Stromal cell of bone marrow (primary cell): ENCODE measurements around the gene CTNNA3.

Experiments
- DNase-seq: peaks from one replicate; pipeline ENCODE4 v3.0.0-alpha.2; 2012; ENCODE audit warnings: low read depth

The CTNNA3 gene

DNA sequence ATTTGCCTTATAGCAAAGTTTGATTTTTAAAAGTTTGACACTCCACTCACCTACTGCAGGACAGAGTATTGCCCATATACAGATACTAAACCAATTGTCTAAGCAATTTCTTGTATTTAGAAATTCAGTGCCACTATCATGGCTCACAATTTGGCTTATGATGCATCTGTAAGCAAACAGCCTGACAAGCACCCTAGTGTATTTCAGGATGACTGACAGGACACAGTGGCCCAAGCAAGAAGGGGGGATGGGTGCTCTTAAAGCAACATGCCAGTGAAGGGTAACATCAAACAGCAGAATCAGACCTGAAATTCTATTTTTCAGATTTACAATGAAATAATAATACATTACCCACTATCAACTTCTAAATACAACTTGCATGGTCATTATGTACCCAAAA is 30.5 kb downstream of the CTNNA3 start:
- no peak for DNase-seq

- no peak for DNase-seq
These were observed 31.1 kb downstream of the CTNNA3 start for GRCh38 chr10:67664942-67665341.

GRCh38 chr10:67663449-67664087 is 32.4 kb downstream of the CTNNA3 start:
- DNase-seq = no peak

DNA sequence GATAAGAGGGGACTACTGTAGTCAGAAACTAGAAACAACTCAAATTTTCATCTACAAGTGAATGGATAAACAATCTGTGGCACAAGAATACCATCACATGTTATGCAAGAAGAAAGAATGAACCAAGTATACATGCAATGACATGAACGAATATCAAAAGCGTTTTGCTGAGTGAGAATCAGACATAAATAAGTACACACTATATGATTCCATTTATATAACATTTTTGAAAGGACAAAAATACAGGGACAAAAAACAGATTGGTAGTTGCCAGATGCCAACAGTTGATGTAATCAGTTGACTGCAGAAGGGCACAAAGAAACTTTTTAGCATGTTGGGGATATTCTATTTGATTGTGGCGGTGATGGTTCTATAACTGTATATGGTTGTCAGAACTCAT is 33.6 kb downstream of the CTNNA3 start:
- no peak for DNase-seq

DNA sequence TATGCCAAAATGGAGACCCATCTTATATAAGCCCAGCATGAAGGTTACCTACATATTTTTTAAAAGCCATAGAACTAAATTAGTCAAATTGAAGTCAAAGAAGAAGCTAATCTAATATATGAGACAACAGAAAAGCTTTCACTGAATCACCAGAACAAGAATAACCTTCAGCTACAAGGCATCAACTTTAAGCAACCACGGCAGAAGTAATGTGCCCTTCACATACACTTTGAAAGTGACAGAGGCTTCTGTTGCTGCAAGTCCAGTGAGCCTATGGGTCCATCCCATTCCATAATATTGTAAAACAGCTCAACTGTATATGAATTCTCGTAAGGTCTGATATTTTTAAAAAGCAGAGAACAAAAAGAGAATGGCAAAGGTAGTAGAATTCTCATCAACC is 36.5 kb downstream of the CTNNA3 start:
- no peak for DNase-seq

DNA sequence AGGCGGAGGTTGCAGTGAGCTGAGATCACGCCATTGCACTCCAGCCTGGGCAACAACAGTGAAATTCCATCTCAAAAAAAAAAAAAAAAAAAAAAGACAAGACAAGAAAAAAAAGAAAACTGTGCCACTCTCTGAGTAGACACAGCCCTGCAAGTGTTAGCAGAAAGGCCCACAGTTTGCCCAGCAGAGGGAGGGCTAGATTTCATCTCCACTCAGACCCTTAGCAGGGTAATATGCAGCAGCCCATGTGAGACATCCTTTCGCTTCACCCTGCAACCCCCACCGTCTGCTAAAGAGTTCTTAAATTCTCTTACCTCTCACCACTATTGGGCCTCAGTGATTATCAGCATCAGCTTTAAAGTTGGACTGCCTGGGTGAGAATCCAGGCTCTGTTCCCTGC is 38.2 kb downstream of the CTNNA3 start:
- no peak for DNase-seq

DNA sequence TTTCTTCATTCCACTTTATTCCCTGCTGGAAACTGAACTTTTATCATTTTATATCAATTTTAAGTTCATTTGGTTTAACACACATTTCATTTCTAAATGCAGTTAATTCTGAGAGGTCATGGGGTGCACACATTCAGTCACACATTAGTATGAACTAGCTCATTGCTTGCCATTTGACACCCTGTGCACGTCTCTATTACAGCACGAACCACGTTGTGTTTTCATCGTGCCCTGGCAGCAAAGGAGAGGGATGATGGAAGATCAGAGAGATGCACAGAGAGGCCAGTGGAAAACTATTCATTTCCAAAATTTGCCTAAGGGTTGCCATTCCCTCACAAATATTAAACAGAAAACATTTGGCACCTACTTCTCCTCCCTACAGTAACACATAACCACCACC is 45.4 kb downstream of the CTNNA3 start:
- no peak for DNase-seq

GRCh38 chr10:67648613-67649229 is 47.3 kb downstream of the CTNNA3 start:
- DNase-seq = no peak

DNA sequence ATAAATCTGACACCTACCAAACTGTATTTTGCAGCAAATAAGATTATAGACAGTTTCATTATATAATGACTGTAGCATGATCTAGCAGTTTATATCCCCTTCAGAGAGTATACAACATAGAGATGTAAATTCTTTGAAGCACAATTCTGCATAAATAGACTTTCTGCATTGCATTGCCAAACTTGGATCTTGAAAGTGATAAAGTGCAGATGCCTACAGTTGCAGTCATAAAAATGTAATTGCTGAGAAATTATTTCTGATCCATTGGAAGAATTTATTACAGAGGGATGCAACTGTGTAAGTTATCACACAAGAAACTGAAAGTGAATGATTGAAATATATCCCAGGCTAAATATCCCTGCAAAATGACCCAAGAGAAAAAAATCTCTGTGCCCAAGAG is 65.1 kb downstream of the CTNNA3 start:
- no peak for DNase-seq

- DNase-seq = peak; percentile 13
These were observed 66.5 kb downstream of the CTNNA3 start for GRCh38 chr10:67629461-67629971.

GRCh38 chr10:67622984-67623383 is 73.0 kb downstream of the CTNNA3 start:
- DNase-seq = no peak

GRCh38 chr10:67622511-67622910 is 73.5 kb downstream of the CTNNA3 start:
- DNase-seq = peak; percentile 28

DNA sequence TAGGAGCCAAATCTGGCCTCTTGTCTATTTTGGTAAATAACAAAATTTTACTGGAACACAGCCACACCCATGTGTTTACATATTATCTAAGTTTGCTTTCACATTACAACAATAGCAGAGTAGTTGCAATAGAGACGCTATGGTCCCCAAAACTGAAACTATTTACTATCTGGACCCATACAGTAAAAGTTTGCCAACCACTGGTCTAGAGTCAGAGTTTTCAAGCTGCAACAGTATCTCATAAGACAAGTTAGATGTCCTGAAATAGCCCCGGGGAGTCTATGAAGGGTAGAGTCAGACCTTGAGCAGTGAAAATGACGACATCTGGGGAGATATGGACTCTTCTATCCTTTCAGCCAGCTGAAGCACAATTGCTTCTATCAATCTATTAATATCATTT is 74.2 kb downstream of the CTNNA3 start:
- DNase-seq = no peak

GRCh38 chr10:67618116-67618515 is 77.9 kb downstream of the CTNNA3 start:
- DNase-seq = peak; percentile 18

DNA sequence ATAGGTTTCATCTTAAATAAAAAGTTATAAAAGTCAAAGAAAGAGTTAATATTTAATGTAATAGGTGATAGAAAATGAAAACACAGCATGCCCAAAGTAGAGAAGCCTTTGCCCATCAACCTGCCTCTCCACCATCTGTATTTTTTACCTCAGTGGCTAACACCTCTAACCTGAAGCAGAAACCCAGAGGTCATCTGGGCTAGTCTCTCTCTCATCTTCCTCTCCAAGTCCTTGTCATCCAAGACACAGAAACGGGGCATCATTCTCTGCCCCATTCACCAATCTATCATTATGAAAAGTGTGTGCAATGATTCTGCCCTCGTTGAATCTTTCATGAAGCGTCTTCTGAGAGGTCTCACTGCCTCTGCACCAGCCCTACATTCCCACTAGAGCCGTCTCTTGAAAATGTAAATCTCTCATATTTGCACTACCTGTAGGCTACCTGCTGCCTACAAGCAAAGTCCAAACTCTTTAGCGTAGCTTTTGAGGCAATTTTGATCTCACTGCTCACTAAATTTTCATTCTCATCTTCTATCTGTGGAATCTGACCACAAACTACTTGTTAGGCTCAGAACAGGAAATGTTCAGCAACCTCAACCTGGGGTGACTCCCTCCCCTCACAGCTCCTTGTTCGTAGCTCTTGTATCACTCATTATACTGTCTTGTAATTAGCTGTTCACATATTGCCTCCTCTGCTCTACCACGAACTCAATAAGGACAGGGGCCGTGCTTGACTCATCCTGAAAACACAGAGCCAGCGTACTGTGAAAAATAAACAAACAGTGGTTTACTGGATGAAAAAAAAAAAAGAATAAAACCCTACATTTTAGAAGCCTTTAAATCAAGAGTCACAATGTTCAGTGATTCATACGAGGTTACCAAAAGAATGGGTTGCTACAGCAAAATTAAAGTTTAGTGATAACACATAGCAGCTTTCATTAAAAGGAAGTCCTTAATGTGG is 83.1 kb downstream of the CTNNA3 start:
- DNase-seq = peak; percentile 12

GRCh38 chr10:67612176-67612575 is 83.8 kb downstream of the CTNNA3 start:
- DNase-seq = no peak

GRCh38 chr10:67609996-67610793 is 85.8 kb downstream of the CTNNA3 start:
- DNase-seq = no peak

- no peak for DNase-seq
These were observed 88.0 kb downstream of the CTNNA3 start for GRCh38 chr10:67608001-67608400.

- no peak for DNase-seq
These were observed 88.5 kb downstream of the CTNNA3 start for GRCh38 chr10:67607472-67607871.

DNA sequence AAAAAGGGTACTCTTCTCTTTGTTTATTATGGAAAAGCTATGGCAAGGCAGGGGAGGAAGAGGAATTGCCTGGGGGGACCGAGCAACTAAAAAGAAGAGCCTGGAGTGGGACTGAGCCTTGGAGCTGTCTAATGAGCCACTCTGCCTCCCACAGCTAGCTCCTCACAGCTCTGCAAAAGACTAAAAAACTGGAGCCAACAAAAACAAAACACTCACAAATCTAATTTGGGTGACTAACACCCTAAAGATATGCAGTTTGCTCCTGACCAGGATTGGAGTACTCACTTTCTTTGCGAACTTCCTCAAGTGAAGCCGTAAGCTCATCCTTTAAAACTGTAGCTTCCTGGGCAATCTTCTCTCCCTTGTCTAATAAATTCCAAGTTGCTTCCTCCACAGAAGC is 89.4 kb downstream of the CTNNA3 start:
- peak; percentile 67 for DNase-seq

- DNase-seq = no peak
These were observed 92.3 kb downstream of the CTNNA3 start for GRCh38 chr10:67603701-67604100.

DNA sequence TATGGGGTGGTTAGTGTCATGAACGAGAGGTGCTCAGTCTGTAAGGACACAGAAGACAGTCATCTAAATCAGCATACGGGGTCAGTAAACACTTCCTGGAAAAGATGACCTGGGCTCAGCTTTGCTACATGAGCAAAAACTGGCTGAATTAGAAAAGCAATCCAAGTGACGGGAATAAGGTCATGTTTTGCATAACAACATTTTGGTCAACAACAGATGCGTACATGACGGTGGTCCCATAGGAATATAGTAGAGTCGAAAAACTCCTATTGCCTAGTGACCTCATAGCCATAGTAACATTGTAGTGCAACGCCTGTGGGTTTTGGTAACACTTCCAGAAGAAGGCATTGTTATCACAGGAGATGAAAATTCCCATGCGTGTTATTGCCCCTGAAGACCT is 92.9 kb downstream of the CTNNA3 start:
- no peak for DNase-seq
